ENCODE data around the gene NEU1.
A peak's percentile ranks its signal among the peaks of the same experiment; 100 is the strongest.
"Not testable (repeated sequence)": the region's sequence is repeated elsewhere in the genome, so short reads cannot be mapped to it uniquely, and the experiment has no call there.

Gene NEU1

GRCh38 chr6:31815025-31815838 is 47.4 kb downstream of the NEU1 start, which contains the start of the genes HSPA1A and HSPA1L:
HSPA1A (plus strand) TSS chr6:31815543; CDS start chr6:31815757, 214 bp downstream.
HSPA1L (minus strand) TSS chr6:31815283; CDS start chr6:31811972, 3,311 bp downstream.
- DNase-seq = peak; percentile 96

DNA sequence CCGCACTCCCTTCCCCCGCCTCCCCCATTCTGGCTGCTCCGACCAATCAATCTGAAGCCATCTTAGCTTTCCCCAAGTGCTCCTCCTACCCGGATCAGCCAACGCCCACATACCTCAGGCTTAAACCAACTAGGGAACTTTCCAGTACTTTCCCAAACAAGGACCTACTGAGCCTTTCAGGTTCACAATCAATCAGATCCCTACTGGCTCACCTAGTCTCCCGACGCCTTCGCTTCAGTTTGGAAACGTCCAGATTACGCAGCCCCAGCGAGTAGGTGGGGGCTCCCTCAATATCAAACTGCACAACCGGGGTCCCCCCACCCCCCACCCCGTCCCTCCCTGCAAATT is 48.0 kb downstream of the NEU1 start:
- DNase-seq = peak; percentile 95

GRCh38 chr6:31813465-31813849 is 49.2 kb downstream of the NEU1 start:
- no peak for DNase-seq

- no peak for DNase-seq
Observed at GRCh38 chr6:31811645-31812044, 51.0 kb downstream of the NEU1 start.

DNA sequence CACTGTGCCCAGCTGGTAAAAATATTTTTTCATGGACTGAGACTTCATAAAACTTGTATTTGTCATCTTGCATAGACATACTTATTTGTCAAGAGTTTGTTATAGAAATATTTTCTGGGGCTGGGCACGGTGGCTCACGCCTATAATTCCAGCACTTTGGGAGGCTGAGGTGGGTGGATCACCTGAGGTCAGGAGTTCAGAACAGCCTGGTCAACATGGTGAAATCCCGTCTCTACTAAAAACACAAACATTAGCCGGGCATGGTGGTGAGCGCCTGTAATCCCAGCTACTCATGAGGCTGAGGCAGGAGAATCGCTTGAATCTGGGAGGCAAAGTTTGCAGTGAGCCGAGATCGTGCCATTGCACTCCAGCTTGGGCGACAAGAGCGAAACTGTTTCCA is 54.0 kb downstream of the NEU1 start:
- not testable (repeated sequence) for DNase-seq
